GM10248 (cell line): Measurements from ENCODE around the gene IL17A.
A peak's percentile ranks its signal among the peaks of the same experiment; 100 is the strongest.

Source experiments
- CTCF ChIA-PET: fragments of 300-600 bp; sonication (Branson Sonifier 250); formaldehyde crosslinking; extraction: SDS; loops from one replicate; lab custom pipeline; 2021; ENCODE audit warnings: antibody characterized with exemption; lab: Yijun Ruan, JAX
- POLR2A ChIA-PET: fragments of 350-650 bp; sonication (Branson Sonifier 250); formaldehyde crosslinking; extraction: SDS; loops from one replicate; lab custom pipeline; 2020; ENCODE audit warnings: antibody characterized with exemption; lab: Yijun Ruan, JAX
- DNase-seq: peaks from one replicate; pipeline ENCODE4 v3.0.0; 2012; ENCODE audit errors: extremely low spot score
- CTCF ChIP-seq: IDR thresholded peaks from 2 replicates; pipeline ENCODE4 v1.5.1; 2012; ENCODE audit warnings: mild to moderate bottlenecking, low read depth; ENCODE audit errors: extremely low read depth, missing control alignments, control extremely low read depth

Gene IL17A

GRCh38 chr6:52177961-52178360 is 8.2 kb upstream of the IL17A start:
- ChIA-PET POLR2A (no interaction called here), CTCF (interaction anchor here (1.1 to 1.5 kb wide), 2 partner anchors 9 to 10 kb away, joined by 3 read pairs; partner anchors contain the start of gene IL17A)
- TF ChIP-seq CTCF: no peak
- no peak for DNase-seq

GRCh38 chr6:52180787-52181558 is 5.2 kb upstream of the IL17A start:
- POLR2A ChIA-PET: no interaction called here
- DNase-seq: no peak
- TF ChIP-seq CTCF: no peak
- CTCF ChIA-PET: interaction anchor here (0.9 to 1.1 kb wide), 3 partner anchors 8 to 30 kb away, joined by 3 to 4 read pairs (median 3); no protein-coding TSS in a partner anchor

GRCh38 chr6:52183131-52183713 is 3.0 kb upstream of the IL17A start:
- no peak for TF ChIP-seq CTCF
- ChIA-PET CTCF (interaction anchor here (1.2 to 2.7 kb wide), 6 partner anchors 9 to 59 kb away, joined by 3 to 11 read pairs (median 6); no protein-coding TSS in a partner anchor), POLR2A (no interaction called here)
- DNase-seq: no peak

GRCh38 chr6:52186480-52186879 is 305 bp downstream of the IL17A start:
- ChIA-PET POLR2A (no interaction called here), CTCF (interaction anchor here (0.9 to 1.1 kb wide), 3 partner anchors 9 to 24 kb away, joined by 3 to 5 read pairs (median 3); no protein-coding TSS in a partner anchor)
- peak; percentile 22 for DNase-seq
- TF ChIP-seq CTCF: no peak

- CTCF ChIA-PET: interaction anchor here (0.9 to 1.1 kb wide), 3 partner anchors 10 to 24 kb away, joined by 3 to 5 read pairs (median 3); no protein-coding TSS in a partner anchor
- TF ChIP-seq CTCF: no peak
- POLR2A ChIA-PET: no interaction called here
Measured at GRCh38 chr6:52187098-52187497, 923 bp downstream of the IL17A start.

GRCh38 chr6:52189974-52190373 is 3.8 kb downstream of the IL17A start:
- TF ChIP-seq CTCF: no peak
- ChIA-PET CTCF (interaction anchor here (1.4 kb wide), 1 partner anchor 9 kb away, joined by 4 read pairs; no protein-coding TSS in a partner anchor), POLR2A (no interaction called here)
- DNase-seq: no peak

More at GRCh38 chr6:52187098-52187497, 923 bp downstream of the IL17A start:
- DNase-seq: no peak
